ENCODE results near the gene LRP4.
A peak's percentile ranks its signal among the peaks of the same experiment; 100 is the strongest.

The LRP4 gene

GRCh38 chr11:46845740-46846509, 72.4 kb downstream of the LRP4 start, which contains the start of gene CKAP5:
Gene CKAP5, minus strand, starts transcription at chr11:46846280. Its CDS starts 25,049 bp downstream, at chr11:46821231.
- DNase-seq (ENCODE audit: low spot score) = peak; percentile 90

- no peak for DNase-seq (ENCODE audit: low spot score)
These were observed 73.0 kb downstream of the LRP4 start for GRCh38 chr11:46845440-46845739.

- no peak for DNase-seq (ENCODE audit: low spot score)
These were observed 78.2 kb downstream of the LRP4 start for GRCh38 chr11:46840116-46840515.

- DNase-seq (ENCODE audit: low spot score) = no peak
These were observed 79.8 kb downstream of the LRP4 start for GRCh38 chr11:46838501-46838900.

- no peak for DNase-seq (ENCODE audit: low spot score)
These were observed 80.5 kb downstream of the LRP4 start for GRCh38 chr11:46837860-46838259.

- no peak for DNase-seq (ENCODE audit: low spot score)
These were observed 81.5 kb downstream of the LRP4 start for GRCh38 chr11:46836870-46837269.

GRCh38 chr11:46836431-46836830, 81.9 kb downstream of the LRP4 start:
- no peak for DNase-seq (ENCODE audit: low spot score)

- no peak for DNase-seq (ENCODE audit: low spot score)
These were observed 82.5 kb downstream of the LRP4 start for GRCh38 chr11:46835897-46836296.

- DNase-seq (ENCODE audit: low spot score) = no peak
These were observed 83.5 kb downstream of the LRP4 start for GRCh38 chr11:46834821-46835220.

GRCh38 chr11:46832511-46833214, 85.7 kb downstream of the LRP4 start:
- DNase-seq (ENCODE audit: low spot score) = no peak

- no peak for DNase-seq (ENCODE audit: low spot score)
These were observed 90.4 kb downstream of the LRP4 start for GRCh38 chr11:46827995-46828394.

- DNase-seq (ENCODE audit: low spot score) = peak; percentile 85
These were observed 91.9 kb downstream of the LRP4 start for GRCh38 chr11:46826310-46827044.

- no peak for DNase-seq (ENCODE audit: low spot score)
These were observed 109.4 kb downstream of the LRP4 start for GRCh38 chr11:46808799-46809431.

All from hematopoietic multipotent progenitor cell treated with erythropoietin and hydrocortisone succinate and interleukin-3 and kit ligand, for 15 days (in vitro differentiated cells).